ENCODE measurements around the gene IFRD1.

The IFRD1 gene, protein sequence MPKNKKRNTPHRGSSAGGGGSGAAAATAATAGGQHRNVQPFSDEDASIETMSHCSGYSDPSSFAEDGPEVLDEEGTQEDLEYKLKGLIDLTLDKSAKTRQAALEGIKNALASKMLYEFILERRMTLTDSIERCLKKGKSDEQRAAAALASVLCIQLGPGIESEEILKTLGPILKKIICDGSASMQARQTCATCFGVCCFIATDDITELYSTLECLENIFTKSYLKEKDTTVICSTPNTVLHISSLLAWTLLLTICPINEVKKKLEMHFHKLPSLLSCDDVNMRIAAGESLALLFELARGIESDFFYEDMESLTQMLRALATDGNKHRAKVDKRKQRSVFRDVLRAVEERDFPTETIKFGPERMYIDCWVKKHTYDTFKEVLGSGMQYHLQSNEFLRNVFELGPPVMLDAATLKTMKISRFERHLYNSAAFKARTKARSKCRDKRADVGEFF

DNA sequence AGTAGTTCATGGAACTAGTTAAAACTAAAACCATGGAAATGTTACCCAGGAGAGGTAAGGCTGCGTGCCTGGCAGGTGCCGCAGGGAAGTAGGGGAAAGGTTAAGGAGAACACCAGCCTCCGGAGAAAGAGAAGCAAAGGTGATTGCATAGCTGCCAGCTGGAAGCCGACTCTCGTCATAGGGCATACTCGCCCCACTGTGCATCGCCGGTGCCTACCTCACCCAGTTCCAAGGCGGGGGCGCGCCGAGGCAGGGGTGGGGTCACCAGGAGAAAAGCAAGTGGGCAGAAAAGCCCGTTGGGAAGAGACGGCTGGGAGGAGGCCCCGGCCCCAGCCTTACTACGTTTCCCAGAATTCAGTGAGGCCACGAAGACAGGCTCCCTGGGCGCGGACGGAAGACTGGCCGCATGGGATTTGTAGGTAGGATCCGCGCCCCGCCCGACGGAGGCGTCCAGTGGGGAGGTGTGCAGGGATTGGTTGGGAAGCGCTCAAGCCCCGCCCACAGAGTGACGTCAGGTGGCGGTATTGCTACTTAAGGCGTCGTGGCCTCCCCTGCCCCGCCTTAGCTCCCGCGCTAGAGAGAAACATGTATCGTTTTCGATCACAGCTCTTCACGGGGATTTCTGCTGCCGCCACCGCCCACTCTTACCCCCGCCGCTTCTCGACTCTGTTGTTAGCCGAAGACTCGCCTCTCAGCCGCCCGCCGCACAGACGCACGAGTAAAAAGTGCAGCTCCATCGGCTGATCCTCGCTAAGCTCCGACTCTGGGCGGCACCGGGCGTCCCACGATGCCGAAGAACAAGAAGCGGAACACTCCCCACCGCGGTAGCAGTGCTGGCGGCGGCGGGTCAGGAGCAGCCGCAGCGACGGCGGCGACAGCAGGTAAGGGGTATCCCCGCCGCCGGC, at the start of gene IFRD1:
TSS of gene IFRD1 (plus strand) at position 559 of the 905 bp plus-strand sequence. CDS start at position 788, 229 bp downstream.
- DNase-seq = peak; percentile 99

DNA sequence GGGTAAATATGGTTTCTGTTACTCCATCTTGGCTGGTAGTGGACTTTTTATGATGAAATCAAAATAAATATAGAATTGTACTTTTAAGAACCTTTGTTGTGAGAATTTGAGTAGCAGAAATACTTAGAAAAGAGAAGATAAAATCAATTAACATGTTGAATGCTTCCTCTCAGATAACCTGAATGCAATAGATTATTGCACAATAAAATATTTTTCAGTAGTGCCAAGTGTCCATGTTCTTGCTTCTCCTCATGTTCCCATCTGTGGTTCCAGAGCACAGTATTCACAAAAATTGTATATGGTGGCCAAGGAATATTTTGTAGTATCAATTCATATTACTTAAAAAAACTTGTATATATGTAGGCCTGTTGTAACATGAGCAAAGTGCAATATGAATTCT, 45.9 kb upstream of the IFRD1 start:
- DNase-seq = no peak

DNA sequence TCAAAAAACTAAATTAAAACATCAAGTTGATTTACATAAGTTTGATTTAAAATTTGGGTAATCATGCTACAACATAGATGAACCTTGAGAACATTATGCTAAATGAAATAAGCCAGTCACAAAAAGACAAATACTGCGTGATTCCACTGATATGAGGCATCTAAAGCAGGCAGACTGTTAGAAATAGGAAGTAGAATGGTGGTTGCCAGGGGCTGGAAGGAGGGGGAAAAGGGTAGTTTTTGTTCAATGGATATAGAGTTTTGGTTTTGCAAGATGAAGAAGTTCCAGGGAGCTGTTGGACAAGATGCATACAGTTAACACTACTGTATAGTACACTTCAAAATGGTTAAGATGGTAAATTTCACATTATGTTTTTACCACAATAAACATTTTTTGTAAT, 45.0 kb upstream of the IFRD1 start:
- no peak for DNase-seq

DNA sequence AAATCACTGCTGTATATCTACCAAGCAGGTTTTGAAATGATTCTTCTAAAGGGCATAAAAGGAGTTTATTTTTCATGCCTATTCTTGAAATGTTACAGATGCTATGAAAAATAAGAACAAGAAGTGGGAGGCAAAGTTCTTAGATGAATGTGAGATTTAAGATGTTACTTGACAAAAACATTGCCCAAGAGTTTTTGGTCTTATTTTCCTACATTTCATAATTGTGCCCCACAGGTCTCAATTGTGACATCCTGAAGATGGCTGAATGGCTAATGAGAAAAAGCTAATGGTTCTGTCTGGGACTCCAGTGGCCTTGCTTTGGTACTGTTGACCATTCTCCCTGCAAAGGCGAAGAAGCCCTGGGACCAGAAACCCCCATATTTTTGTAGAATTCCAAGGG, 43.0 kb upstream of the IFRD1 start:
- no peak for DNase-seq

DNA sequence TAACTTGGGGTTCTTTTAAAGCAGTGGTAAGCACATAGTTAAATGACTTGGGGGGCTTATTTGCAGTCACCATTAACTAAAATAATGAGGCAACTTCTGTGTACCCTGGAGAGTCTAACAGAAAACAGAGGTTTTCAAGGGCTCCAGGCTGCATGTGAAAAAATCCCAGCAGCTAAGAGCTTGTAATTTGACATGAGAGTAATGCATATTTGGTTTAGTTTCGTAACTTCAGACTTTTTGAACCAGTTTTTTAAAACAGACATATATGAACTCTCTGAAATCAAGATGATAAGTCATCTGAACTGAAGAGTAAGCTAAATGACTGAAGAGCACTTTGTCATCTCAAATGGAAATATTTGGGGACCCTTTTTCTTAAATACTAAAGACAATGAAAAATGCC, 40.2 kb upstream of the IFRD1 start:
- no peak for DNase-seq

DNA sequence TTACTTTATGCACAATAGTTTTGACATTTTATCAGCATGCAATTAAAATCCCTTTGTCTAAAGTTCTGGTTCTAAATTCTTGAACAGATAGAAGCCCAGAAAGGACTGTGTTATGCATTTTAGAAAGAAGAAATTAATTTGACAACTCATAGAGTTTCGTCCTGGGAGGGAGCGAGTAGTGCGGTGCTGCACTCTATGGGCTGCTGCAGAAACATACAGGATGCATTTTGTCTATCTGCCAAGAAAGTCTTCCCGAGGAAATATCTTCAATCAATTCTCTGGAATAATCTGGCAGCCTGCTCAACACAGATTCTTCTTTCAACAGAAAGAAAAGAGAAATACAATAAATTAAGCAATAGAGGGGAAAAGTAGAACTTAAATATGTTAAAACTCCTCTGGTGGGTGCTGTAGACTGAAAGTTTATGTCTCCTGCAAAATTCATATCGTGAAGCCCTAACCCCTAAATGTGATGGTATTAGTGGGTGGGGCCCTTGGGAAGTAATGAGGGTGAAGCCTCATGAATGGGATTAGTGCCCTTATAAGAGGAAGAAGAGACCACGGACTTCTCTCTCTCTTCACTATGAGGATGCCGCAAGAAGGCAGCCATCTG, 39.0 kb upstream of the IFRD1 start:
- no peak for DNase-seq

DNA sequence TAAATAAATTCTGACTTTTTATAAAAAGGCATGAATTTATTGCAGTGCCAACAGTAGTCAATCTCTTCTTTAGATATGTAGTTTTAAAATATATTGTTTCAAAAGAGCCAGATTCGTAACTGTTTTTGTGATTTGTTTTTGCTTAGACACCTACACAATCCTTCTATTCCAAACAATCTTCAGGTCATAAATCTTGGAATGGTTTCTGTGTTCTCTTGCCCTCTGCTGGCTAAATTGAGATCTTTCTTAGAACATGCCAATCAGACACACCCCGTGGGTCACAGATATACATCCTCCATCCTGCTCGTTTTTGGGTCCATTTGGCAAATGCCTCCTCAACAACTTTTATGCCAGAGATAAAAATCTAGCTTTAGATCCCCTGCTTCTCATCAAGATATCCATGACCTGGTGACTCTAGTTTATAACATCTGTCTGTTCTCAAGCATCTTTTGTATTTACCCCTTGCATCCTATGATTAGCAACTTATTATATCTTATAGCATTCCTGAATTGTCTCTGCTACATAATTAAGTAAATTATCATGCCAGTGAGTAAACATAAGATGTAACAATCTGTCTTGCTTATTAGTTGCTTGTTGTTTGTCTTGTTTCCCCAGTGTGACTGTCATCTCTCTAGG, 35.3 kb upstream of the IFRD1 start:
- no peak for DNase-seq

DNA sequence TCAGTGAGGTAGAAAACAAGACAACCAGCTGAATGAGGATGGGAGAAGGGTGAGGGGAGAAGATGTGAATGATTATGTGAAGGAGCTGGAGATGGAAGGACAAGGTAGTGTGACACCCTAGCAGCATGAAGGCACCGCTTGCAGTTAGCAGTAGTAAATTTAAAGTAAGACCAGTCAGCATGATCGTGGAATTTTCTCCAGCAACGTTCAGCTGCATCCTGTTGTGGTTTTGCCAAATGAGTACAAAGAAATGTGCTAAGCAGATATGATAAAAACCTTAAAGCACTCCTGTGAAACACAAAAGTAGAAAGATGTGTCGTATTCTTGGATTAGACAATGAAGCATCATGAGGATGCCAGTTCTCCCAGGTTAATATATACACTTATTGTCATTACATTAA, 34.1 kb upstream of the IFRD1 start:
- no peak for DNase-seq

DNA sequence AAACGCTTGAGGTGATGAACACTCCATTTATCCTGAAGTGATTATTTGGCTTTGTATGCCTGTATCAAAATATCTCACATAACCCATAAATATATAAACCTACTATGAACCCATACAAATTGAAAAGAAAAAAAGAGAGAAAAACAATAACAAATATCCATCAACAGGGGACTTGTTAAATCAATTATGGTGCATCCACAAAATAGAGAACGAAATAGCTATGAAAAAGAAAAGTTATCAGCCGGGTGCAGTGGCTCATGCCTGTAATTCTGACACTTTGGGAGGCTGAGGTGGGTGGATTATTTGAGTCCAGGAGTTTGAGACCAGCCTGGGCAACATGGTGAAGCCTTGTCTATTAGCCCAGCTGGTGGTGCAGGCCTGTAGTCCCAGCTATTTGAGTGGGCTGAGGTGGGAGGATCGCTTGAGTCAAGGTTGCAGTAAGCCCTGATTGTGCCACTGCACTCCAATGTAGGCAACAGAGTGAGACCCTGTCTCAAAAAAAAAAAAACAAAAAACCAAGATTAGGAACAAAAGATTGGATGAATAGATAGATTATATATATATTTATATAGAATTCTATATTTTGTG, 30.6 kb upstream of the IFRD1 start:
- no peak for DNase-seq

DNA sequence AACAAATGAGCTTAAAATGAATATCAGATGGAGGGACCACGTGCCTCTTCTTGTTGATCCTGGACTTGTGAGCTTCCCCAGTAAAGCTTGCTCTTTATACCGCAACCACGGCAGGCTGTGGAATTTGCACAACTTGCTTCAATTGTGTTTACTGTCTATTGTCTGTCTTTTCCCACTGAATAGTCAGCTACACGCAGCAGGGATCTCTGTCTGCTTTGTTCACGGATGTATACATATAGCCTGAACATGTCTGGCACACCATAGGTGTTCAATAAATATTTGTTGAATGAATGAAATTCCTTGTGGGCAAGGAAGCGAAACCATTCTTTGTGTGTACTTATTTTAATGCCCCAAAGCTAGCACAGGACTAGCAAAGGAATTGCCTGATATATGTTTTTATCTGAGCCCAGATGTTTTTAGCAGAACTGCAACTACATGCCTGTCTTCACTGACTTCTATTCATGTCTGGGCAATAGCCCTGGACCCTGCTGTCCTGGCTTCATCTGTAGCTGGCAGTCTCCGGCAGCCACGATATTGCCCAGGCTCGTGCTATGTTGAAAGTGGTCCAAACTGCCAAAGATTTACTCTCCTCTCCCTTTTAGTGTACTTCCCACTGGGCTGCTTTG, 29.9 kb upstream of the IFRD1 start:
- DNase-seq = no peak

DNA sequence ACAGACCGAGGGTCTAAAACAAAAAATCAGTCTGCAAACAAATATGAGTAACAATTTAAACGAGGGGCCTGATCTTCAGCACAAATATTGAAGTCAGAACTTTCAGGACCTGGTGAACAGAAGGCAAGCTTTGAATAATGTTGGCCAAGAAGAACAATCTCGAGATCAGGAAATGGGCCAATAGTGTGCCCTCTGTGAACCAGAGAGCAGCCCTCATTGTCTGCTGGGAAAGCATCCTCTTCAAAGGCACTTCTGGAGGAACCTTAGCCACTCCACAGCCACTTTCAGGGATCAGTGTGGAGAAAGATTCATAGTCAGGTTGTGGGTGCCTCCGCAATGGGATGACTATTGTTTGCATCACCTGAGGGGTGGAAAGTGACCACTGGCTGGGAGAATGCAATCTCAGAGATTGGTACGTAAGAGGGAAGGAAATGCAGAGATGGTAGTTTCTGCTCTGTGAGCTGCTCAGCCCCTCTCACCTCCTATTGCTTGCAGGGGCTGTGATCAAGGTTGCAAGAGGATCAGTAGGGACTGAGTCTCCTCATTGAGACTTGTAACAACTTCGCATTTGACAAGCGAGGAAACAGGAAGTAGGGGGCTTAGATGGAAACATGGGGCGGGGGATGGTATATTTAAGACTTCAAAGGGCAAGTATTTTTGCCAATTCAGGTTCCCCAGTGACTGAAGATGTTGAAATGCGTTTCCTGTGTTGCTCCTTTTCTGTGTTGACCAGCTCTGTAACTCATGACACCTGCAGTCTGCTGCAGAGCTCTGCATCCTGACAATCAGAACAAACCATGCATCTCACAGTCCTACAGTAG, 28.4 kb upstream of the IFRD1 start:
- DNase-seq = peak; percentile 54

DNA sequence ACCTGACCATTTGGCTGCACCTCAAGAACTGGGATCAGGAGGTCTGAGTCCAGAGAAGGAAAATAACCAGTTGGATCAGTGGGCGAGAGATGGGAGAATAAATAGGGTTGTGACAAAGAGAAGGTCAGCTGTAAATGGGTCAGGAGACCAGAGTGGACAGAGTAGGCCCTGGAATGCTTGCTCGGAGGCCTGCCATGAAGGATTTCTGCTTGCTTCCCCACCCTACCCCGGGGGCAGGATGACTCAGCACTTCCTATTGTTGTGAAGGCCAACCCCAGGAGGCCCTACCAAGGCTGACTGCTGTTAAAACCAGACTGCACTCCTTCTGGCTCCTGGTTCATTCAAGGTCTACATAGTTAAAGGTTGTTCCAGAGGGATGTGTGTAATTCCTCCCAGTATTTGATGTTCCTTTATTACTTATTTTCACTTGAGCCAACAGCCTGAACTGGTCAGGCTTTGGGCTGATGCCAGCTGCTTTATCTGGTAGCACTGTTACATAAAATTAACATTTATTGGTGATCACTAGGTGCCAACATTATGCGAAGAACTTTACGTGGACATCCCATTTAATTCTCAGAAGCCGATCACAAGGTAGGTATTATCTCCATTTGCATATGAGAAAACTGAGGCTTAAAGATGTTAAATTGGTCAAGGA, 27.3 kb upstream of the IFRD1 start:
- DNase-seq = no peak

DNA sequence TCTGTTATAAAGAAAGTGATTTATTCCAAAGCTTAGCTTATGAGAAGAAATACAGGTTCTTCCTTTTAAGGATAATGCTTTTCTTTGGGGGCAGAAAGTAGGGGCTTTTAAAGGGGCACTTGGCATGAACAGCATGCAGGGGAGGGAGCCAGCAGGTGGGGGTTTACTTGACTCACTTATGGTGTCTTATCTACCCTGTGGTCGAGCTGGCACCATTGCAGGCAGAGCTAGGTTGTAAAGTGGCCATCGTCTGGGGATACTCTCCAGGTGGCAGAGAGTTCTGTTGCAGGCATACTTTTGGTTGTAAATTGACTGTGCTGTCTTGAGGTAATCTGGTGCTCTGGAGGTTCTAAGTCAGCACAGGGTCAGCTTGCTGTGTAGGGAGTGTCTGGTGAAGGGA, 26.3 kb upstream of the IFRD1 start:
- DNase-seq = no peak

DNA sequence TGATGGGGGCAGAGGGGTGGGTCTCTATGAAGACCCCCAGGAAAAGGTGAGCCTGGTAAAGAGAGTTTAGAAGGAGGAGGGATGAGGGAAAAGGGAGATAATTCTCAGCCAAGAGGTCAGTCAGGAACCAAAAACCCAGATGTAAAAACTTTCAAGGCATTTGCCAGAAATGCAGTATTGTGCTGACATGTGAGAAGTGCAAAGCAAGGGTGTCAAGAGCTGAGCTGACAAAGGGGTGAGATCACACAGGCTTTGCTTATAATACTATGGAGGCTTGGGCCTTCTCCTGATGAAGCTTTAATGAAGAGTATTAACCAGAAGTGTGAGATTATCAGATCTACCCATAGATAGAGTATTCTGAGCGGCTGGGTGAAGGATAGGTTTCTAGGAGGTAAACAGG, 22.3 kb upstream of the IFRD1 start:
- no peak for DNase-seq

DNA sequence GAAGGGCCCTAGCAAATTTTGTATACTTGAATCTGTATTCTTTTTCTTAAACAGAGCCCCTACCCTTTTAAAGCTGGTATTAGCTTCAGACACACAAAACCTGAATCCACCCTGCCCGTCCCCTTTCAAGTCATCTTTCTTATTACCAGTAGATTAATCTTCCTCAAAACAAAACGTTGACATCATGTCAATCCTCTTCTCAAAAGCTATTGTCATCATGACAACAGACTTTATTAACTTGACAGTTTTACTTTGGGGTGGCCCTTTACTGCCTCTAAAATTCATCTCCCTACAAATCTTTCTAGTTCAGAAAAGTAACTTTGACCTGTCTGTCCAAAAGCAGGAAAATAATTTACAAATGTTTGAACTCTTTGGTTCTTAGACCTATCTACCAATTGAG, 21.5 kb upstream of the IFRD1 start:
- no peak for DNase-seq

DNA sequence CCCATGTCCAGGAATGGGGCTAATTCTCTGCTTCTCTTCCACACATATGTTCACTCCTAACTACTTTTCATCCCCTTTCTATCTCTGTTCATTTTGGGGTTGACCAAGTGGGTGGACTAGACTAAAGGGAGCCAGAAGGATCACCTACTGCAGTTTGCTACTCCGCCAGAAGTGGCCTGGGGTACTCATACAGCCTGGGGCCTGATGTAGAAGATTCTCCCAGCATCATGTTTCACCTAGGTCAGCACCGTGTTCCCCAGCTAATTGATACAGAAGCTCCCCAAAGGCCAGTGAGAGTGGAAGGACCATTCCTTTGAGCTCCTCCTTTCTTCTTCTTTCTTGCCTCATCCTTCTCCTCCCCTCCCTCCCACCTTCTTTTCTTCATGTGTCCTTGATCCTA, 19.6 kb upstream of the IFRD1 start:
- DNase-seq = no peak

DNA sequence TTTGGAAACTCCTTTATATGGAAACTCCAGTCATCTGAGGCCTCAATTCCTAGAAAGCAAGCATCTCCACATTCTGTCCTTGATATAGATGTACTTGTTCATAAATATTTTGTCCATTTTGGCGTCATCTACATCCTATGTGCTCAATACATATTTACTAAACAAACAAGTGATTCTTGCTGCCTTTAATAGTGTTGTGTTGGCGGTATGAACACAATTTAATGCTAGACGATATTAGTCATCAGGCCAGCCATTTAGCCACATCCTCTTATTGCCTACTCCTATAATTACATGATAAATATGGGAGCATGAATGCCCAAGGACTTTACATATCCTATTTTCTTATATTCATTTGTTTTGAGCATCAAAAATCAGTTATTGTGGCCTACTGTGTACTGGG, 18.5 kb upstream of the IFRD1 start:
- DNase-seq = no peak

DNA sequence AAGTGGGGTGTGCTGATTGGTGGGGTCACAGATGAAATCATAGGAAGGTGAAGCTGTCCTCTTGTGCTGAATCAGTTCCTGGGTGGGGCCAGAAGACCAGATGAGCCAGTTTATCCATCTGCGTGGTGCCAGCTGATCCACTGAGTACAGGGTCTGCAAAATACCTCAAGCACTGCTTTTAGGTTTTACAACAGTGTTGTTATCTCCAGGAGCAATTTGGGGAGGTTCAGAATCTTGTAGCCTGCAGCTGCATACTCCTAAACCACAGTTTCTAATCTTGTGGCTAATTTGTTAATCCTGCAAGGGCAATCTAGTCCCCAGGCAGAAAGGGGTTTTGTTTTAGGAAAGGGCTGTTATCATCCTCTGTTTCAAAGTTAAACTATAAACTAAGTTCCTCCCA, 17.0 kb upstream of the IFRD1 start:
- DNase-seq = no peak

DNA sequence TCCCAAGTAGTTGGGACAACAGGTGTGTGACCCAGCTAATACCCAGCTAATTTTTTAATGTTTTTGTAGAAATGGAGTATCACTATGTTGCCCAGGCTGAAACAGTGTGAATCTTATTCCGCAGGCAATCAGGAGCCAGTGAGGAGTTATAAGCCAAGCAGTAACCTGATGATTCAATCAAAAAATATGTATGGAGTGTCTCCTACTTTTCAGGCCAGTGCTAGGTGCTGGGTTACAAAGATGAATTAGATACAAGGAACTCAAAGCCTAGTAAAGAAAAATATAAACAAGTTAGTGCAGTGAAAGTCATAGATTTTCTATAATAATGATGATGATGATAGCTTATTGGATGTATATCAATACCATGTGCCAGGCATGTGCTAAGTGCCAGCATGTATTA, 13.2 kb upstream of the IFRD1 start:
- no peak for DNase-seq

DNA sequence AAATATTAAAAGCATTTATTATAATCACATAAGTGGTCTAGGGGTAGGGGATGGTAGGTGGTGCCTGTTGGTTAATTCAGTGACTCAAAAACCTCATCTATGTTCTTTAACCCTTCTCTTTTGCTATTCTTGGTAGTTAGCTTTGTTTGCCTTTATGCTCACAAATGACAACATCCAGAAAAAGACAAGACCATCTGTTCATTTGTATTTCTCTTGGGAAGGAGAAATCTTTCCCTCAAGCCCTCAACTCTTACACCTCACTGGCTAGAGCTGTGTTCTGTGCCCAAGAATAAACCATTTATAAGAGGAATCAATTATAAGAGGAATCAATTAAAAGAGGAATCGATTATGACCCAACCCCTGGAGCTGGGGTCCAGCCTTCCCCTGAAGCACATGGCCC, 10.8 kb upstream of the IFRD1 start:
- DNase-seq = no peak

DNA sequence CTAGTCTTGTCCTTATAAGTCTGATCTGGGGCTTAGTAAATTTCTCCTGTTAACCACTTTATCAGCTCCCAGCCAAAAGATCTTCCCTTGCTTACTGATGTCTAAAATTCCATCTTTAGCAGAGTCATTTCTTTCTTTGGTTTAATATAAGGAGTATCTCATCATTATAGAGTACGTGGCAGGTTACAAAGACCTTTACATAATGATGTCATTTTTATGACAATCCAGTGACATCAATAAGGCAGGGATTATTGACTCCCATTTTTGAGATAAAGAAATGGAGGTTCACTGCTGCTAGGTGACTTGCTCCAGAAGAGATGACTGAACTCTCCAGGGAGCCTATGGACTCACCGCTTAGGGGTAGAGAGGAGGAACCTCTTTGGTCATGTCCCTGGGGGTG, 8.1 kb upstream of the IFRD1 start:
- no peak for DNase-seq

All from DMS79 (cell line).